Transverse colon (tissue), 4 donors: Measurements from ENCODE around the gene USP2.

Experiments used
- CTCF ChIP-seq, 5 experiments: fragments of 200-600 bp in 3 of 5; fragments of 450-650 bp in 2 of 5; sonication (generic) in 3 of 5; IDR thresholded peaks; 1 replicate in 2 of 5; 2 replicates in 3 of 5; pipeline ENCODE4 v1.5.1; 2016 to 2017; ENCODE audit warnings: antibody characterized with exemption in 5 of 5, inconsistent platforms in 3 of 5, mild to moderate bottlenecking in 2 of 5, moderate library complexity in 1 of 5
- POLR2AphosphoS5 ChIP-seq, 3 donors: sonication (generic); formaldehyde crosslinking; IDR thresholded peaks; one replicate each; pipeline ENCODE4 v1.6.1; 2016; ENCODE audit warnings: antibody characterized with exemption in 3 of 3

- TF ChIP-seq CTCF (IDR thresholded peaks at IDR 0.05) (no peak), POLR2AphosphoS5 (IDR thresholded peaks at IDR 0.05) (peak in 1 of 3 donors; percentile 28)
Measured at GRCh38 chr11:119315131-119316015, 66.1 kb downstream of the USP2 start.
